HCT116 (cell line): Measurements from ENCODE around the gene PLOD1. TPM values are rescaled to one million over a fixed set of nuclear protein-coding genes. Genes with fewer than 3 reads are reported as not detected.

Experiments
- ATAC-seq: fragments of 200-7000 bp; cut with Tn5 transposase; 2 replicates; pipeline ENCODE4 v1.9.1; 2020; ENCODE audit warnings: mild to moderate bottlenecking, moderate library complexity
- BruUV-seq: library from RNA; stranded (reverse); fragments of 400-500 nt; replicated peaks from 2 replicates; lab custom pipeline; 2021; lab: Mats Ljungman, UMichigan
- CTCF ChIA-PET: fragments of 300-600 bp; sonication (Branson Sonifier 250); formaldehyde crosslinking; loops from one replicate; lab custom pipeline; 2021; ENCODE audit warnings: antibody characterized with exemption; lab: Charles Lee
- POLR2A ChIA-PET: fragments of 300-600, 350-600 bp; sonication (Branson Sonifier 250); formaldehyde crosslinking; loops from one replicate; lab custom pipeline; 2021; ENCODE audit warnings: antibody characterized with exemption; lab: Charles Lee
- RAD21 ChIA-PET, 2 experiments: fragments of 300-600 bp; sonication (Branson Sonifier 250); formaldehyde crosslinking; loops; one replicate each; lab custom pipeline; 2023; ENCODE audit warnings: low total read pairs in 2 of 2; ENCODE audit not compliant: uncharacterized antibody in 2 of 2, unreplicated experiment in 2 of 2, low non-redundant PET in 1 of 2; lab: Charles Lee
- DNase-seq: peaks from one replicate; pipeline ENCODE4 v3.0.0-alpha.2; 2010; ENCODE audit warnings: low read depth, low spot score
- H2AFZ ChIP-seq: fragments of 200-600 bp; shearing (Covaris generic), sonication (generic); 2 replicates; pipeline ENCODE4 v1.6.1; 2017; ENCODE audit warnings: low read depth, mixed run types, mixed read lengths, antibody characterized with exemption, low read length; ENCODE audit not compliant: poor library complexity, severe bottlenecking
- H3K27ac ChIP-seq: 2 replicates; pipeline ENCODE4 v1.5.1; 2012; ENCODE audit warnings: low read depth, low read length
- H3K27me3 ChIP-seq: fragments of 200-600 bp; sonication (generic); 2 replicates; pipeline ENCODE4 v1.6.1; 2016; ENCODE audit warnings: mixed run types, low read length, mixed read lengths; ENCODE audit not compliant: insufficient read depth
- H3K36me3 ChIP-seq, 2 experiments: fragments of 200-500 bp in 1 of 2; fragments of 200-600 bp in 1 of 2; sonication (Bioruptor generic) in 1 of 2; sonication (generic) in 1 of 2; 2 replicates each; pipeline versions ENCODE4 v1.5.1 to v1.6.1; 2014 to 2016; ENCODE audit warnings: low read length in 2 of 2, inconsistent platforms in 1 of 2, mixed read lengths in 1 of 2, mixed run types in 1 of 2; ENCODE audit not compliant: insufficient read depth in 2 of 2, control insufficient read depth in 1 of 2
- H3K4me1 ChIP-seq, 2 experiments: fragments of 200-600 bp in 1 of 2; sonication (generic) in 1 of 2; 2 replicates each; pipeline versions ENCODE4 v1.5.1 to v1.6.1; 2012 to 2017; ENCODE audit warnings: low read length in 2 of 2, inconsistent platforms in 1 of 2, mild to moderate bottlenecking in 1 of 2, mixed read lengths in 1 of 2, mixed run types in 1 of 2, moderate library complexity in 1 of 2; ENCODE audit not compliant: insufficient read depth in 2 of 2, control insufficient read depth in 1 of 2
- H3K4me2 ChIP-seq: fragments of 200-600 bp; sonication (generic); 2 replicates; pipeline ENCODE4 v1.6.1; 2017; ENCODE audit warnings: mixed run types, low read length, mixed read lengths
- H3K4me3 ChIP-seq, 2 experiments: fragments of 200-600 bp in 1 of 2; sonication (generic) in 1 of 2; replicated peaks in 1 of 2; 2 replicates each; pipeline ENCODE4 v1.5.1; 2011 to 2016; ENCODE audit warnings: low read length in 2 of 2, control low read depth in 1 of 2, low read depth in 1 of 2, mild to moderate bottlenecking in 1 of 2, mixed read lengths in 1 of 2, mixed run types in 1 of 2
- H3K79me2 ChIP-seq: fragments of 200-600 bp; sonication (generic); 2 replicates; pipeline ENCODE4 v1.6.1; 2017; ENCODE audit warnings: mild to moderate bottlenecking, mixed run types, low read length, moderate library complexity, mixed read lengths; ENCODE audit not compliant: insufficient read depth
- H3K9ac ChIP-seq: fragments of 200-600 bp; sonication (generic); 2 replicates; pipeline ENCODE4 v1.6.1; 2016; ENCODE audit warnings: low read length, mixed read lengths
- H3K9me2 ChIP-seq: fragments of 200-600 bp; sonication (generic), shearing (Covaris generic); 2 replicates; pipeline ENCODE4 v1.6.1; 2017; ENCODE audit warnings: mixed run types, mild to moderate bottlenecking, moderate library complexity; ENCODE audit not compliant: insufficient read depth
- H3K9me3 ChIP-seq, 2 experiments: fragments of 200-500 bp in 1 of 2; fragments of 200-600 bp in 1 of 2; sonication (Bioruptor generic) in 1 of 2; sonication (generic) in 1 of 2; 2 replicates each; pipeline ENCODE4 v1.6.1; 2014 to 2017; ENCODE audit warnings: low read length in 2 of 2, mixed read lengths in 2 of 2, inconsistent platforms in 1 of 2, low read depth in 1 of 2, mild to moderate bottlenecking in 1 of 2, mixed run types in 1 of 2, moderate library complexity in 1 of 2; ENCODE audit not compliant: control insufficient read depth in 1 of 2, insufficient read depth in 1 of 2
- H4K20me1 ChIP-seq: fragments of 200-600 bp; sonication (generic), shearing (Covaris generic); 2 replicates; pipeline ENCODE4 v1.6.1; 2017; ENCODE audit warnings: mixed run types, mild to moderate bottlenecking, moderate library complexity; ENCODE audit not compliant: insufficient read depth
- CBX3 ChIP-seq: IDR thresholded peaks from 2 replicates; pipeline ENCODE4 v1.6.1; 2012; ENCODE audit warnings: low read depth
- CEBPB ChIP-seq: IDR thresholded peaks from 2 replicates; pipeline ENCODE4 v1.6.1; 2012; ENCODE audit warnings: low read depth
- CTCF ChIP-seq, 3 experiments: fragments of 200-600 bp in 1 of 3; sonication (generic) in 1 of 3; IDR thresholded peaks in 2 of 3; conservative IDR thresholded peaks in 1 of 3; 2 replicates each; pipeline ENCODE4 v1.5.1; 2012 to 2017; ENCODE audit warnings: low read depth in 2 of 3, low read length in 2 of 3, antibody characterized with exemption in 1 of 3, borderline replicate concordance in 1 of 3, control low read depth in 1 of 3, mild to moderate bottlenecking in 1 of 3, mixed read lengths in 1 of 3, mixed run types in 1 of 3, moderate library complexity in 1 of 3; ENCODE audit not compliant: insufficient read depth in 1 of 3
- EGR1 ChIP-seq: IDR thresholded peaks from 2 replicates; pipeline ENCODE4 v1.6.1; 2012; ENCODE audit warnings: low read depth
- EZH2 ChIP-seq: fragments of 200-600 bp; sonication (generic); IDR thresholded peaks from 2 replicates; pipeline ENCODE4 v1.6.1; 2017; ENCODE audit warnings: antibody characterized with exemption, mixed run types
- EZH2phosphoT487 ChIP-seq: fragments of 200-600 bp; IDR thresholded peaks from 2 replicates; pipeline ENCODE4 v1.6.1; 2018; ENCODE audit warnings: antibody characterized with exemption, borderline replicate concordance
- FOSL1 ChIP-seq: IDR thresholded peaks from 2 replicates; pipeline ENCODE4 v1.6.1; 2012; ENCODE audit warnings: low read depth
- JUND ChIP-seq: IDR thresholded peaks from 2 replicates; pipeline ENCODE4 v1.6.1; 2012
- MAX ChIP-seq: IDR thresholded peaks from 2 replicates; pipeline ENCODE4 v1.6.1; 2012
- POLR2A ChIP-seq: IDR thresholded peaks from 2 replicates; pipeline ENCODE4 v1.7.0; 2011; ENCODE audit warnings: borderline replicate concordance; ENCODE audit not compliant: insufficient read depth, insufficient read length; ENCODE audit errors: extremely low read depth
- REST ChIP-seq: IDR thresholded peaks from 2 replicates; pipeline ENCODE4 v1.6.1; 2012; ENCODE audit warnings: low read depth
- SP1 ChIP-seq: IDR thresholded peaks from 2 replicates; pipeline ENCODE4 v1.6.1; 2012; ENCODE audit warnings: low read depth
- SRF ChIP-seq: IDR thresholded peaks from 2 replicates; pipeline ENCODE4 v1.6.1; 2012; ENCODE audit warnings: low read depth
- TCF7L2 ChIP-seq: IDR thresholded peaks from 2 replicates; pipeline ENCODE4 v1.7.0; 2011; ENCODE audit warnings: borderline replicate concordance, inconsistent platforms; ENCODE audit not compliant: insufficient read depth, insufficient read length; ENCODE audit errors: extremely low read depth
- YY1 ChIP-seq: IDR thresholded peaks from 2 replicates; pipeline ENCODE4 v1.6.1; 2011; ENCODE audit warnings: low read length, low read depth, moderate library complexity, mild to moderate bottlenecking; ENCODE audit not compliant: insufficient replicate concordance; ENCODE audit errors: extremely low read depth
- ZFX ChIP-seq: fragments of 450-650 bp; IDR thresholded peaks from 2 replicates; pipeline ENCODE4 v1.6.1; 2017
- intact Hi-C: fragments of 100-400 bp; cut with micrococcal nuclease; formaldehyde crosslinking; loops from 2 replicates; pipeline ENCODE4 v1.10.0; 2022
- total RNA-seq: library from RNA; stranded (reverse); gene quantifications from one replicate; pipeline ENCODE4 v1.2.1, GENCODE V29; 2021; ENCODE audit not compliant: unreplicated experiment
- TF ChIP-seq, protein P1 (sequence below): IDR thresholded peaks from 2 replicates; pipeline ENCODE4 v1.6.1; 2012
- TF ChIP-seq, protein P2 (sequence below): IDR thresholded peaks from 2 replicates; pipeline ENCODE4 v1.6.1; 2011; ENCODE audit warnings: mild to moderate bottlenecking, low read length, moderate library complexity; ENCODE audit not compliant: insufficient replicate concordance; ENCODE audit errors: extremely low read depth

Gene PLOD1
- total RNA-seq, 1 experiment from 2014 or later, result 175 TPM

DNA sequence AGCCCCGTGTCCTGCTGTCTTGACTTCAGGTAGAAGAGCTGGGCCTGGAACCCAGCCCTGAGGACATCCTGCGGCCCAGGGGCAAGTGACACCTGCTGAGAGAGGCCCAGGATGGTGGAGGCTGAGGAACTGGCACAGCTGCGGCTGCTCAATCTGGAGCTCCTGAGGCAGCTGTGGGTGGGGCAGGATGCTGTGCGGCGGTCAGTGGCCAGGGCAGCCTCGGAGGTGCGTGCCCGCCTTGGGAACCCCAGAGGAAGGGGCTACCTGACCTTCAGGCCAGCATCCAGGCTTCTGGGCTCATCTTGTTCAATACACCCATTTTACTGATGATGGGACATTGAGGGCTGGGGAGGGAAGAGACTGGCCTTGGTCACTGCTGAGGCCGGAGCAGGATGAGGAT lies 87.1 kb downstream of the PLOD1 start:
- intact Hi-C loops, result no loop called here
- RAD21 ChIA-PET, result no interaction called here
- CTCF ChIA-PET, result interaction anchor here (1.9 kb wide), 1 partner anchor 9 kb away, joined by 5 read pairs; no protein-coding TSS in a partner anchor
- H3K27ac ChIP-seq, result no peak overlapping the region
- ATAC-seq (no peak), DNase-seq (no peak)
- H3K36me3 ChIP-seq, result peaks cover 5 to 8% of the 10 kb centered on the region in 2 experiments; a peak in 3 of 4 replicates
- H3K9me2 ChIP-seq, result no peaks in the 10 kb centered on the region
- no peak overlapping the region for H3K4me2 ChIP-seq
- peaks cover 16% of the 10 kb centered on the region; the same call in 1 of the 2 replicates for H3K79me2 ChIP-seq
- no peak for TF ChIP-seq FOSL1
- TF ChIP-seq MAX, result no peak
- no peak for TF ChIP-seq EGR1
- no peak for TF ChIP-seq SRF
- TF ChIP-seq EZH2, result no peak
- TF ChIP-seq POLR2A, result no peak
- no peak for TF ChIP-seq YY1
- TF ChIP-seq, protein P1, sequence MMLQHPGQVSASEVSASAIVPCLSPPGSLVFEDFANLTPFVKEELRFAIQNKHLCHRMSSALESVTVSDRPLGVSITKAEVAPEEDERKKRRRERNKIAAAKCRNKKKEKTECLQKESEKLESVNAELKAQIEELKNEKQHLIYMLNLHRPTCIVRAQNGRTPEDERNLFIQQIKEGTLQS, result no peak
- TF ChIP-seq ZFX, result no peak
- TF ChIP-seq TCF7L2, result no peak
- TF ChIP-seq SP1, result no peak
- no peak for TF ChIP-seq CEBPB
- no peak for TF ChIP-seq EZH2phosphoT487
- TF ChIP-seq JUND, result no peak
- no peak for TF ChIP-seq CTCF (IDR thresholded peaks at IDR 0.05 in 2 of 3, conservative IDR thresholded peaks at IDR 0.05 in 1 of 3; ENCODE audit: borderline replicate concordance in 1 of 3, insufficient read depth in 1 of 3, low read depth in 2 of 3, low read length in 2 of 3)
- TF ChIP-seq, protein P2, sequence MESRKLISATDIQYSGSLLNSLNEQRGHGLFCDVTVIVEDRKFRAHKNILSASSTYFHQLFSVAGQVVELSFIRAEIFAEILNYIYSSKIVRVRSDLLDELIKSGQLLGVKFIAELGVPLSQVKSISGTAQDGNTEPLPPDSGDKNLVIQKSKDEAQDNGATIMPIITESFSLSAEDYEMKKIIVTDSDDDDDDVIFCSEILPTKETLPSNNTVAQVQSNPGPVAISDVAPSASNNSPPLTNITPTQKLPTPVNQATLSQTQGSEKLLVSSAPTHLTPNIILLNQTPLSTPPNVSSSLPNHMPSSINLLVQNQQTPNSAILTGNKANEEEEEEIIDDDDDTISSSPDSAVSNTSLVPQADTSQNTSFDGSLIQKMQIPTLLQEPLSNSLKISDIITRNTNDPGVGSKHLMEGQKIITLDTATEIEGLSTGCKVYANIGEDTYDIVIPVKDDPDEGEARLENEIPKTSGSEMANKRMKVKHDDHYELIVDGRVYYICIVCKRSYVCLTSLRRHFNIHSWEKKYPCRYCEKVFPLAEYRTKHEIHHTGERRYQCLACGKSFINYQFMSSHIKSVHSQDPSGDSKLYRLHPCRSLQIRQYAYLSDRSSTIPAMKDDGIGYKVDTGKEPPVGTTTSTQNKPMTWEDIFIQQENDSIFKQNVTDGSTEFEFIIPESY, result no peak
- TF ChIP-seq CBX3, result no peak
- no peak for TF ChIP-seq REST
- no peak overlapping the region for H3K9ac ChIP-seq
- BruUV-seq, result TSS peak; percentile 29
- no peaks in the 10 kb centered on the region for H4K20me1 ChIP-seq
- H3K27me3 ChIP-seq, result no peaks in the 10 kb centered on the region
- H3K4me1 ChIP-seq, result peaks cover 0 to 13% of the 10 kb centered on the region in 2 experiments; a peak in 2 of 4 replicates
- no peaks in the 10 kb centered on the region for H3K9me3 ChIP-seq
- no peak overlapping the region for H3K4me3 ChIP-seq
- no peak overlapping the region for H2AFZ ChIP-seq
- POLR2A ChIA-PET, result interaction anchor here (0.7 to 4.2 kb wide), 2 partner anchors 11 to 113 kb away, joined by 3 to 70 read pairs; no protein-coding TSS in a partner anchor
